ENCODE measurements around the gene KHDRBS2.

GRCh38 chr6:62175195-62175594 is 110.8 kb downstream of the KHDRBS2 start:
- TF ChIP-seq CTCF (IDR thresholded peaks at IDR 0.05): no peak
- TF ChIP-seq FOXM1 (IDR thresholded peaks at IDR 0.05; ENCODE audit: low read depth): no peak
- TF ChIP-seq JUND (IDR thresholded peaks at IDR 0.05): no peak
- no peak for TF ChIP-seq EZH2phosphoT487 (IDR thresholded peaks at IDR 0.05; ENCODE audit: borderline replicate concordance, low read depth)
- TF ChIP-seq MEF2A (IDR thresholded peaks at IDR 0.05; ENCODE audit: borderline replicate concordance, low read depth): no peak
- no peak for TF ChIP-seq SIN3A (IDR thresholded peaks at IDR 0.05; ENCODE audit: borderline replicate concordance, low read depth, low read length)
- no peak for TF ChIP-seq CHD2 (IDR thresholded peaks at IDR 0.05; ENCODE audit: low read length, partially characterized antibody)
- TF ChIP-seq RXRA (IDR thresholded peaks at IDR 0.05; ENCODE audit: borderline replicate concordance, low read depth): no peak
- TF ChIP-seq SMC3 (IDR thresholded peaks at IDR 0.05; ENCODE audit: low read depth, low read length): no peak
- no peak for TF ChIP-seq POLR2AphosphoS5 (IDR thresholded peaks at IDR 0.05; ENCODE audit: low read depth, low read length)

Data from SK-N-SH (cell line).